Mucosa of descending colon (tissue), 3 donors: ENCODE measurements around the gene PBX1. TPM values are rescaled to one million over a fixed set of nuclear protein-coding genes. Genes with fewer than 3 reads are reported as not detected.

Experiments used
- ATAC-seq: fragments of 200-7000 bp; cut with Tn5 transposase; one replicate; pipeline ENCODE4 v1.9.1; 2020; ENCODE audit warnings: mild to moderate bottlenecking, moderate library complexity
- DNase-seq, 3 donors: peaks; one replicate each; pipeline ENCODE4 v3.0.0-alpha.2; 2020
- H3K36me3 ChIP-seq: fragments of 200-600 bp; one replicate; pipeline ENCODE4 v1.8.0; 2021; ENCODE audit warnings: low read depth, mild to moderate bottlenecking
- H3K4me1 ChIP-seq: fragments of 200-600 bp; one replicate; pipeline ENCODE4 v1.8.0; 2021; ENCODE audit warnings: low read depth, mild to moderate bottlenecking
- H3K4me3 ChIP-seq: fragments of 200-600 bp; one replicate; pipeline ENCODE4 v1.8.0; 2021; ENCODE audit warnings: mild to moderate bottlenecking
- H3K9me3 ChIP-seq: fragments of 200-600 bp; one replicate; pipeline ENCODE4 v1.8.0; 2021; ENCODE audit warnings: mild to moderate bottlenecking
- intact Hi-C, 2 donors: fragments of 100-400 bp; cut with DNase I in 1 of 2; cut with micrococcal nuclease in 1 of 2; formaldehyde crosslinking; loops; one replicate each; pipeline versions ENCODE4 v1.11.0 to v1.11.1; 2022; cut with DNase I, micrococcal nuclease
- total RNA-seq, 3 donors: library from RNA; stranded (reverse); fragmentation: NEBNext Ultra II Directional in 2 of 3; extraction: Animal tissue kit (Norgen Biotek cat#: 25700) in 2 of 3; gene quantifications; one replicate each; pipeline versions ENCODE4 v1.2.1 to v1.2.4, GENCODE V29; 2021 to 2023
- TF ChIP-seq, protein P1 (sequence below): fragments of 200-600 bp; IDR thresholded peaks from one replicate; pipeline ENCODE4 v1.8.0; 2022; ENCODE audit warnings: antibody characterized with exemption, mild to moderate bottlenecking
- donor health status: DM: no; HTN: no; CAD: no; lungs with moderate emphysema.
- donor health status: DM: no; HTN: no; CAD: no.
- donor health status: DM: no; HTN: yes; CAD: no.

Gene PBX1
- total RNA-seq, 3 donors from 2014 or later, result 52.6 to 182 (median 82.8) TPM

DNA sequence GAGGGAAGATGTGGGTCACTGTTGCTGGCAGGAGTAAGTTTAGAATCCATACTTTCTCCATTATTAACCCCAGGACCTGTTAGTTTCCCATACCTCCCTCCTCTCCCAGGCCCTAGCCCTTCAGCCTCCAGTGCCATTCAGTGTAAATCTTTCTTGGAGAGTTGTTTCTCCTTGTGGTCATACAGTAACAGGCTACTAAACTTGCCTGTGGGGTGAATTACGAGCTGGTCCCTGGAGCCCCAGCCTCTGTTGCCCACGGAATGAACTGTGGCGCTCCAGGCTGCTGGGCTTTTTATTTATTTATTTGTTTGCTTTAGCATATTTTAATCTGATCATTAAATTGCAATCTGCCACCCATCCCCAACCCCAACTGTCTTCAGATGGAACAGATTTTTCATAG lies 305.2 kb downstream of the PBX1 start:
- H3K9me3 ChIP-seq, result no peaks in the 10 kb centered on the region
- H3K4me3 ChIP-seq, result no peak overlapping the region
- ATAC-seq, result no peak
- TF ChIP-seq, protein P1, sequence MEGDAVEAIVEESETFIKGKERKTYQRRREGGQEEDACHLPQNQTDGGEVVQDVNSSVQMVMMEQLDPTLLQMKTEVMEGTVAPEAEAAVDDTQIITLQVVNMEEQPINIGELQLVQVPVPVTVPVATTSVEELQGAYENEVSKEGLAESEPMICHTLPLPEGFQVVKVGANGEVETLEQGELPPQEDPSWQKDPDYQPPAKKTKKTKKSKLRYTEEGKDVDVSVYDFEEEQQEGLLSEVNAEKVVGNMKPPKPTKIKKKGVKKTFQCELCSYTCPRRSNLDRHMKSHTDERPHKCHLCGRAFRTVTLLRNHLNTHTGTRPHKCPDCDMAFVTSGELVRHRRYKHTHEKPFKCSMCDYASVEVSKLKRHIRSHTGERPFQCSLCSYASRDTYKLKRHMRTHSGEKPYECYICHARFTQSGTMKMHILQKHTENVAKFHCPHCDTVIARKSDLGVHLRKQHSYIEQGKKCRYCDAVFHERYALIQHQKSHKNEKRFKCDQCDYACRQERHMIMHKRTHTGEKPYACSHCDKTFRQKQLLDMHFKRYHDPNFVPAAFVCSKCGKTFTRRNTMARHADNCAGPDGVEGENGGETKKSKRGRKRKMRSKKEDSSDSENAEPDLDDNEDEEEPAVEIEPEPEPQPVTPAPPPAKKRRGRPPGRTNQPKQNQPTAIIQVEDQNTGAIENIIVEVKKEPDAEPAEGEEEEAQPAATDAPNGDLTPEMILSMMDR, result no peak
- no peaks in the 10 kb centered on the region for H3K36me3 ChIP-seq
- intact Hi-C loops, result no loop called here
- no peaks in the 10 kb centered on the region for H3K4me1 ChIP-seq
- DNase-seq, result no peak

DNA sequence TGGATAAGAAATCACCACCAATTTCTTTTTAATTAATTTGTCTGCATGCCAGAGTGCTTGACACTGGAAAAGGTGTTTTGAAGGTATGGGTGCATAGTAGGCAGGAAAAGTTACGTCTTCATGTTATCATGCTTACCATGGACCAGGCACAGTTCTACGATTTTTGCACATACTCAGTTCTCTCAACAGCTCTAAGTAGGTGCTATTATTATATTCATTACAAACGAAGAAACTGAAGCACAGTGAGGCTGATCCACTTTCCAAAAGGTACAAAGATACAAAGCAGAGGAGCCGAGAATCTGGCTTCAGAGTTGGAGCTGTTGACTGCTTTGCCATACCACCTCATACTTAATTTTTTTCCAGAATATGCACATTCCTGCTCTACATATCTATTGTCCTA lies 306.4 kb downstream of the PBX1 start:
- DNase-seq, result no peak
- TF ChIP-seq, protein P1, result no peak
- Histone ChIP-seq H3K4me1 (no peaks in the 10 kb centered on the region), H3K36me3 (no peaks in the 10 kb centered on the region), H3K9me3 (no peaks in the 10 kb centered on the region), H3K4me3 (no peak overlapping the region)
- no peak for ATAC-seq
- intact Hi-C loops, result no loop called here

DNA sequence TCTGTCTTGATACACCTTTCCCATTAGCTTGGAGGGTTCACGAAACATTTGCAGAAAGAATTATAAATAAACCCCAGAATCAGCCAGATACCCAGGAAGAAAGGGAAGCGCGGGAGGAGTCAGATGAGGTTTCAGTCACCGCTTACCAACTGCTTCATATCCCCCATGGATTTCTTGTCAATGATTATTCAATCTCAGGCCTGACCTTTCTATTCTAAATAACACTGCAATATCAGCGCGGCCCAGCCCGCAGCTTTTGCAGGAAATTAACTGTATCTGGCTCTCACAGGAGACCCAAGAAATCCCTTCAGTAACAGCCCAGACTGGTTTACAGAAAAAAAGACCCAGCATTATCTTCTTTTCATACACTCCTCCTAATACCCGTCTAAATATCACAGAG lies 308.6 kb downstream of the PBX1 start:
- TF ChIP-seq, protein P1, result no peak
- no peaks in the 10 kb centered on the region for H3K4me1 ChIP-seq
- H3K4me3 ChIP-seq, result no peak overlapping the region
- no peaks in the 10 kb centered on the region for H3K36me3 ChIP-seq
- no peak for ATAC-seq
- no peaks in the 10 kb centered on the region for H3K9me3 ChIP-seq
- no peak for DNase-seq
- intact Hi-C loops, result no loop called here

DNA sequence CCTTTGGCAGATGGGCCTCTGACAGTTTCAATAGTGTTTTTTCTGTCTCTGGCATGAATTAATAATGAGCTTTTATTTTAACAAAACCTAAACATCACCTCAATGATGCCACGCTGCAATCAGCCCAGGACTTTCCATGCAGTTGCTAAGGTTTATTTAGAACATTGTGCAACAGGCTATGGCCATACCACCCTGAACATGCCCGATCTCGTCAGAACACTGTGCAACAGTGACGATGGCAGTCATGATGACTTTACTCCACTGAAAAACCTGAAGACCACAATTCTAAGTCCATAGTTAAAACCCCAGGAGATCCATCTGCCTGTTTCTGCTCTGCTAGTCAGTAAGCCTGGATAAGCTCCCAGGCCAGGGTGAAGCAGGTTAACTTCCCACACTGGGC lies 310.0 kb downstream of the PBX1 start:
- Histone ChIP-seq H3K9me3 (no peaks in the 10 kb centered on the region), H3K36me3 (no peaks in the 10 kb centered on the region), H3K4me3 (no peak overlapping the region), H3K4me1 (no peaks in the 10 kb centered on the region)
- ATAC-seq (no peak), DNase-seq (no peak)
- TF ChIP-seq, protein P1, result no peak
- intact Hi-C loops, result no loop called here

DNA sequence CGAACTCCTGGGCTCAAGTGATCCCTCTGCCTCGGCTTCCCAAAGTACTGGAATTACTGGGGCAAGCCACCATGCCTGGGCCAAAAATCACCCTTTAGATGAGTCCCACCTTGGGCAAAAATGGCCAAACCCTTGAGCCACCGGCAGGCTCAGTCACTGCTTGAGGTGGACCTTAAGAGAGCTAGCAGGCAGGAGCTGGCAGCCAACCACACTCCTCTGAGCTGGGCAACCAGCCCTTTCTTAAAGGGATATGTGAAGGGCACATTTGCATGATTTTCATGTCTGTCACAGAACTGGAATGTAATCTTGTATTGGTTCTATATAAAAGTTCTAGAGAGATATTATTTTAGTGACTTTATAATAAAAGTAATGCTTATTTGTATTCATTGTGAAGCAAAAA lies 316.5 kb downstream of the PBX1 start:
- ATAC-seq, result no peak
- TF ChIP-seq, protein P1, result no peak
- DNase-seq, result no peak
- H3K4me1 ChIP-seq, result no peaks in the 10 kb centered on the region
- intact Hi-C loops, result no loop called here
- no peaks in the 10 kb centered on the region for H3K36me3 ChIP-seq
- no peak overlapping the region for H3K4me3 ChIP-seq
- no peaks in the 10 kb centered on the region for H3K9me3 ChIP-seq

DNA sequence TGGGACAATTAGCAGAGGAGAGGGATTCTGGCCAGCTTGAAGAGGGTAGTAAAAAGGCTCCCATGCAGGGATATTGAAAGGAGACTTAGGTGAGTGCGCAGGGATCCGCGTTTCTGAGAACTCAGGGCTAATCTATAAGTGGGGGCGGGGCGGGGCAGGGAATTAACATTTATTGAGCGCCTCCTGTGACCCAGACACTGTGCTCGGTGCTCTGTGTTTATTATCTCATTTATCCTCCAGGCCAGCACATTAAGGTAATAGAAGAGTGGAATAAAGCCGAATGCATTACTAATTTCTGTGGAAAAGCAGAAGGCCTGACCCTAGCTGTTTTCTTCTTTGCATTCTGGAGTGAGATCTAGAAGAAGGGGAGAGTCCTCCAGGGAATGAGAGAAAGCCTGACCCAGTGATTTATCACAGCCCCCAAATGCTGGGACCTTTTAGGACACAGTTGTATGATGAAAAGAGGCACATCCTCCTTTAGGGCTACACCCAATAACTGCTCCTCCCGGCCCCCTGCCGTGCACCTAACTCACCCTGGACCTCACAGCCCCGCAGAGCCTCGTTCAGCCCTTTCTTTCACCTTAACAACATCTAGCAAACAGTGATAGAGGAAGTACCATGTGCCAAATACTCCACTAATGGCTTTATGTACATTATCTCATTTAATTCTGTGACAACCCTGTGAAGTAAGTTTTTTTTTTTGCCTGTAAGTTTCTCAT lies 317.6 kb downstream of the PBX1 start:
- no peaks in the 10 kb centered on the region for H3K4me1 ChIP-seq
- no peak for DNase-seq
- no peak for ATAC-seq
- H3K9me3 ChIP-seq, result no peaks in the 10 kb centered on the region
- TF ChIP-seq, protein P1, result no peak
- intact Hi-C loops, result no loop called here
- H3K36me3 ChIP-seq, result no peaks in the 10 kb centered on the region
- no peak overlapping the region for H3K4me3 ChIP-seq
